ENCODE data around the gene TBPL2.
A peak's percentile ranks its signal among the peaks of the same experiment; 100 is the strongest.

The TBPL2 gene

GRCh38 chr14:55389330-55389729 lies 51.1 kb downstream of the TBPL2 start:
- no peak overlapping the region for H2BK120ac ChIP-seq (ENCODE audit: low read depth, low read length)
- H3K27me3 ChIP-seq (ENCODE audit: control insufficient read depth in 1 of 2, insufficient read depth in 1 of 2, low read length in 2 of 2): no peaks in the 10 kb centered on the region
- H2BK15ac ChIP-seq (ENCODE audit: low read depth, poor library complexity, severe bottlenecking): no peak overlapping the region
- H2AFZ ChIP-seq (ENCODE audit: low read depth, low read length): no peak overlapping the region
- WGBS: 0% methylated on average over 1 of the region's 4 CpGs
- H3K4me2 ChIP-seq (ENCODE audit: low read length, poor library complexity, severe bottlenecking): no peak overlapping the region
- no peak overlapping the region for H2BK12ac ChIP-seq (ENCODE audit: low read length in 2 of 2)
- no peaks in the 10 kb centered on the region for H3K9me3 ChIP-seq (ENCODE audit: control insufficient read depth, low read length)
- H3K4me3 ChIP-seq (ENCODE audit: insufficient read depth in 1 of 2, low read depth in 1 of 2, low read length in 2 of 2): no peak overlapping the region
- no peak overlapping the region for H2AK5ac ChIP-seq (ENCODE audit: low read length, severe bottlenecking)
- peak overlapping the region; percentile 16 for H3K9ac ChIP-seq (ENCODE audit: low read length)
- H3K18ac ChIP-seq (ENCODE audit: low read depth in 1 of 2, low read length in 2 of 2): no peak overlapping the region
- no peak overlapping the region for H2BK5ac ChIP-seq (ENCODE audit: low read depth, low read length, poor library complexity, severe bottlenecking)
- peaks cover 11% of the 10 kb centered on the region for H3K79me1 ChIP-seq (replicated peaks; ENCODE audit: low read length, poor library complexity, severe bottlenecking)
- no peak overlapping the region for H4K8ac ChIP-seq (ENCODE audit: low read length)
- no peak overlapping the region for H3K27ac ChIP-seq (ENCODE audit: low read length, poor library complexity, severe bottlenecking)
- no peaks in the 10 kb centered on the region for H3K4me1 ChIP-seq (ENCODE audit: control insufficient read depth, insufficient read depth, low read depth, low read length)
- H4K91ac ChIP-seq (ENCODE audit: low read length): no peak overlapping the region
- H3K23ac ChIP-seq (ENCODE audit: low read length in 2 of 2): no peak overlapping the region
- H3K4ac ChIP-seq (ENCODE audit: low read depth in 1 of 2, low read length in 2 of 2): no peak overlapping the region
- H3K14ac ChIP-seq (ENCODE audit: low read length in 2 of 2): no peak overlapping the region
- DNase-seq: peak; percentile 84
- H3K36me3 ChIP-seq (ENCODE audit: control insufficient read depth in 1 of 2, insufficient read depth in 2 of 2, low read depth in 1 of 2, low read length in 2 of 2): peaks cover 7 to 68% of the 10 kb centered on the region in 2 experiments

GRCh38 chr14:55388160-55388559 lies 52.3 kb downstream of the TBPL2 start:
- Histone ChIP-seq H3K27ac (ENCODE audit: low read length, poor library complexity, severe bottlenecking) (no peak overlapping the region), H3K4me1 (ENCODE audit: control insufficient read depth, insufficient read depth, low read depth, low read length) (peaks cover 4% of the 10 kb centered on the region), H3K9me3 (ENCODE audit: control insufficient read depth, low read length) (no peaks in the 10 kb centered on the region), H4K8ac (ENCODE audit: low read length) (no peak overlapping the region), H3K4me3 (ENCODE audit: insufficient read depth in 1 of 2, low read depth in 1 of 2, low read length in 2 of 2) (no peak overlapping the region), H2BK5ac (ENCODE audit: low read depth, low read length, poor library complexity, severe bottlenecking) (no peak overlapping the region), H2AK5ac (ENCODE audit: low read length, severe bottlenecking) (no peak overlapping the region), H4K91ac (ENCODE audit: low read length) (no peak overlapping the region), H3K27me3 (ENCODE audit: control insufficient read depth in 1 of 2, insufficient read depth in 1 of 2, low read length in 2 of 2) (no peaks in the 10 kb centered on the region), H3K4ac (ENCODE audit: low read depth in 1 of 2, low read length in 2 of 2) (no peak overlapping the region), H2BK120ac (ENCODE audit: low read depth, low read length) (no peak overlapping the region), H3K9ac (ENCODE audit: low read length) (no peak overlapping the region), H3K4me2 (ENCODE audit: low read length, poor library complexity, severe bottlenecking) (no peak overlapping the region), H3K79me1 (replicated peaks; ENCODE audit: low read length, poor library complexity, severe bottlenecking) (peaks cover 11% of the 10 kb centered on the region), H3K23ac (ENCODE audit: low read length in 2 of 2) (no peak overlapping the region), H2BK12ac (ENCODE audit: low read length in 2 of 2) (no peak overlapping the region), H3K36me3 (ENCODE audit: control insufficient read depth in 1 of 2, insufficient read depth in 2 of 2, low read depth in 1 of 2, low read length in 2 of 2) (peaks cover 7 to 74% of the 10 kb centered on the region in 2 experiments), H3K18ac (ENCODE audit: low read depth in 1 of 2, low read length in 2 of 2) (no peak overlapping the region), H3K14ac (ENCODE audit: low read length in 2 of 2) (no peak overlapping the region), H2BK15ac (ENCODE audit: low read depth, poor library complexity, severe bottlenecking) (no peak overlapping the region), H2AFZ (ENCODE audit: low read depth, low read length) (no peak overlapping the region)
- peak; percentile 35 for DNase-seq

GRCh38 chr14:55387121-55387520 lies 53.3 kb downstream of the TBPL2 start:
- DNase-seq: no peak
- Histone ChIP-seq H2BK15ac (ENCODE audit: low read depth, poor library complexity, severe bottlenecking) (no peak overlapping the region), H3K4me3 (ENCODE audit: insufficient read depth in 1 of 2, low read depth in 1 of 2, low read length in 2 of 2) (no peak overlapping the region), H3K14ac (ENCODE audit: low read length in 2 of 2) (no peak overlapping the region), H3K9me3 (ENCODE audit: control insufficient read depth, low read length) (no peaks in the 10 kb centered on the region), H2AFZ (ENCODE audit: low read depth, low read length) (no peak overlapping the region), H3K36me3 (ENCODE audit: control insufficient read depth in 1 of 2, insufficient read depth in 2 of 2, low read depth in 1 of 2, low read length in 2 of 2) (peaks cover 5 to 78% of the 10 kb centered on the region in 2 experiments), H2BK5ac (ENCODE audit: low read depth, low read length, poor library complexity, severe bottlenecking) (no peak overlapping the region), H3K79me1 (replicated peaks; ENCODE audit: low read length, poor library complexity, severe bottlenecking) (peaks cover 11% of the 10 kb centered on the region), H3K4me2 (ENCODE audit: low read length, poor library complexity, severe bottlenecking) (no peak overlapping the region), H2BK120ac (ENCODE audit: low read depth, low read length) (no peak overlapping the region), H3K27ac (ENCODE audit: low read length, poor library complexity, severe bottlenecking) (no peak overlapping the region), H4K91ac (ENCODE audit: low read length) (no peak overlapping the region), H3K23ac (ENCODE audit: low read length in 2 of 2) (no peak overlapping the region), H3K4ac (ENCODE audit: low read depth in 1 of 2, low read length in 2 of 2) (no peak overlapping the region), H3K4me1 (ENCODE audit: control insufficient read depth, insufficient read depth, low read depth, low read length) (peaks cover 6% of the 10 kb centered on the region), H2BK12ac (ENCODE audit: low read length in 2 of 2) (no peak overlapping the region), H4K8ac (ENCODE audit: low read length) (no peak overlapping the region), H2AK5ac (ENCODE audit: low read length, severe bottlenecking) (no peak overlapping the region), H3K27me3 (ENCODE audit: control insufficient read depth in 1 of 2, insufficient read depth in 1 of 2, low read length in 2 of 2) (no peaks in the 10 kb centered on the region), H3K9ac (ENCODE audit: low read length) (no peak overlapping the region), H3K18ac (ENCODE audit: low read depth in 1 of 2, low read length in 2 of 2) (no peak overlapping the region)
- 98% methylated on average over 4 of the region's 4 CpGs for WGBS

GRCh38 chr14:55386037-55386808 lies 54.2 kb downstream of the TBPL2 start:
- Histone ChIP-seq H2BK120ac (ENCODE audit: low read depth, low read length) (no peak overlapping the region), H2BK12ac (ENCODE audit: low read length in 2 of 2) (peak overlapping the region in 1 of 2 experiments; percentile 24), H2BK5ac (ENCODE audit: low read depth, low read length, poor library complexity, severe bottlenecking) (no peak overlapping the region), H3K27ac (ENCODE audit: low read length, poor library complexity, severe bottlenecking) (no peak overlapping the region), H2AK5ac (ENCODE audit: low read length, severe bottlenecking) (no peak overlapping the region), H3K9me3 (ENCODE audit: control insufficient read depth, low read length) (no peaks in the 10 kb centered on the region), H3K9ac (ENCODE audit: low read length) (no peak overlapping the region), H3K36me3 (ENCODE audit: control insufficient read depth in 1 of 2, insufficient read depth in 2 of 2, low read depth in 1 of 2, low read length in 2 of 2) (peaks cover 6 to 80% of the 10 kb centered on the region in 2 experiments), H3K79me1 (replicated peaks; ENCODE audit: low read length, poor library complexity, severe bottlenecking) (peaks cover 10% of the 10 kb centered on the region), H4K91ac (ENCODE audit: low read length) (no peak overlapping the region), H2AFZ (ENCODE audit: low read depth, low read length) (no peak overlapping the region), H3K4me1 (ENCODE audit: control insufficient read depth, insufficient read depth, low read depth, low read length) (peaks cover 6% of the 10 kb centered on the region), H3K4me2 (ENCODE audit: low read length, poor library complexity, severe bottlenecking) (no peak overlapping the region), H2BK15ac (ENCODE audit: low read depth, poor library complexity, severe bottlenecking) (no peak overlapping the region), H3K14ac (ENCODE audit: low read length in 2 of 2) (no peak overlapping the region), H3K4ac (ENCODE audit: low read depth in 1 of 2, low read length in 2 of 2) (no peak overlapping the region), H4K8ac (ENCODE audit: low read length) (no peak overlapping the region), H3K27me3 (ENCODE audit: control insufficient read depth in 1 of 2, insufficient read depth in 1 of 2, low read length in 2 of 2) (no peaks in the 10 kb centered on the region), H3K4me3 (ENCODE audit: insufficient read depth in 1 of 2, low read depth in 1 of 2, low read length in 2 of 2) (no peak overlapping the region), H3K23ac (ENCODE audit: low read length in 2 of 2) (no peak overlapping the region), H3K18ac (ENCODE audit: low read depth in 1 of 2, low read length in 2 of 2) (no peak overlapping the region)
- 95% methylated on average over 5 of the region's 6 CpGs for WGBS
- DNase-seq: no peak
